Testis (tissue), 3 donors: Measurements from ENCODE around the gene TBC1D22A. TPM values are rescaled to one million over a fixed set of nuclear protein-coding genes. Genes with fewer than 3 reads are reported as not detected.
"Not testable (repeated sequence)": the region's sequence is repeated elsewhere in the genome, so short reads cannot be mapped to it uniquely, and the experiment has no call there.

Source experiments
- DNase-seq: peaks from one replicate; pipeline ENCODE4 v3.0.0-alpha.2; 2019
- H3K27ac ChIP-seq, 2 donors: fragments of 200-600 bp; sonication (generic); one replicate each; pipeline ENCODE4 v1.5.1; 2019
- H3K27me3 ChIP-seq: fragments of 200-600 bp; sonication (generic); one replicate; pipeline ENCODE4 v1.5.1; 2019
- H3K36me3 ChIP-seq: fragments of 200-600 bp; sonication (generic); one replicate; pipeline ENCODE4 v1.5.1; 2017; ENCODE audit warnings: low read depth; ENCODE audit errors: missing control alignments
- H3K4me1 ChIP-seq: fragments of 200-600 bp; sonication (generic); one replicate; pipeline ENCODE4 v1.5.1; 2019
- H3K4me3 ChIP-seq, 2 donors: fragments of 200-600 bp; sonication (generic); one replicate each; pipeline ENCODE4 v1.5.1; 2017 to 2019
- H3K9me3 ChIP-seq: fragments of 200-600 bp; sonication (generic); one replicate; pipeline ENCODE4 v1.5.1; 2017
- CTCF ChIP-seq, 3 experiments: fragments of 450-650 bp in 2 of 3; fragments of 200-600 bp in 1 of 3; sonication (generic) in 1 of 3; IDR thresholded peaks; one replicate each; pipeline ENCODE4 v1.5.1; 2016 to 2019; ENCODE audit warnings: antibody characterized with exemption in 3 of 3, mild to moderate bottlenecking in 2 of 3, moderate library complexity in 1 of 3
- POLR2A ChIP-seq: fragments of 450-650 bp; IDR thresholded peaks from one replicate; pipeline ENCODE4 v1.6.1; 2017; ENCODE audit warnings: antibody characterized with exemption, mild to moderate bottlenecking, moderate library complexity
- WGBS, 2 donors: methylation state at CpG; one replicate each; pipeline ENCODE4 v1.1.5; 2018; 5-methylcytosine and 5-hydroxymethylcytosine counted together
- intact Hi-C: fragments of 100-400 bp; cut with DNase I; formaldehyde crosslinking; loops from one replicate; pipeline ENCODE4 v1.15.1; 2023; ENCODE audit warnings: low total_unique reads
- polyA plus RNA-seq: library from polyadenylated mRNA; stranded (reverse); fragments of 350-450 nt; fragmentation: Illumina TruSeq; extraction: RNeasy Lipid Tissue Mini Kit (QIAGEN cat#74804); gene quantifications from one replicate; pipeline ENCODE4 v1.2.3, GENCODE V29; 2014; ENCODE audit warnings: low read depth, low replicate concordance; ENCODE audit not compliant: insufficient read depth
- total RNA-seq, 2 donors: library from RNA; depleted of rRNA; stranded (reverse); fragments of >200 nt; gene quantifications; one replicate each; pipeline ENCODE4 v1.2.3, GENCODE V29; 2016

TBC1D22A gene
- total and polyA plus RNA-seq, 3 donors from 2014 or later = 16.6 to 32.8 (median 28.5) TPM

- intact Hi-C loops = no loop called here
- Histone ChIP-seq H3K9me3 (no peaks in the 10 kb centered on the region), H3K27ac (no peak overlapping the region), H3K36me3 (no peaks in the 10 kb centered on the region), H3K4me1 (peaks cover 5% of the 10 kb centered on the region), H3K27me3 (no peaks in the 10 kb centered on the region), H3K4me3 (no peak overlapping the region)
- TF ChIP-seq CTCF (IDR thresholded peaks at IDR 0.05) = no peak
- no peak for TF ChIP-seq POLR2A
- WGBS, 2 donors = 82 to 92% methylated on average over 8 to 9 of the region's 9 CpGs
- DNase-seq = no peak
Observed at GRCh38 chr22:46779651-46780050, 17.2 kb downstream of the TBC1D22A start.

- Histone ChIP-seq H3K27ac (no peak overlapping the region), H3K4me1 (no peaks in the 10 kb centered on the region), H3K9me3 (no peaks in the 10 kb centered on the region), H3K27me3 (no peaks in the 10 kb centered on the region), H3K4me3 (no peak overlapping the region), H3K36me3 (no peaks in the 10 kb centered on the region)
- WGBS, 2 donors = 87 to 88% methylated on average over 8 to 9 of the region's 9 CpGs
- intact Hi-C loops = no loop called here
- TF ChIP-seq POLR2A (no peak), CTCF (IDR thresholded peaks at IDR 0.05) (no peak)
- DNase-seq = no peak
Observed at GRCh38 chr22:46780453-46780852, 18.0 kb downstream of the TBC1D22A start.

GRCh38 chr22:46781291-46781690, 18.8 kb downstream of the TBC1D22A start:
- no peak for DNase-seq
- intact Hi-C loops = no loop called here
- no peaks in the 10 kb centered on the region for H3K36me3 ChIP-seq
- 96 to 99% methylated on average over 9 of the region's 9 CpGs for WGBS, 2 donors
- no peak overlapping the region for H3K4me3 ChIP-seq
- H3K4me1 ChIP-seq = no peaks in the 10 kb centered on the region
- H3K9me3 ChIP-seq = no peaks in the 10 kb centered on the region
- no peaks in the 10 kb centered on the region for H3K27me3 ChIP-seq
- TF ChIP-seq POLR2A (no peak), CTCF (IDR thresholded peaks at IDR 0.05) (no peak)
- H3K27ac ChIP-seq = no peak overlapping the region

- 95 to 96% methylated on average over 10 of the region's 10 CpGs for WGBS, 2 donors
- H3K36me3 ChIP-seq, H3K27ac ChIP-seq, DNase-seq, H3K4me1 ChIP-seq, intact Hi-C loops, H3K4me3 ChIP-seq, H3K27me3 ChIP-seq, H3K9me3 ChIP-seq: not testable (repeated sequence)
Observed at GRCh38 chr22:46782200-46782599, 19.8 kb downstream of the TBC1D22A start.

- 91 to 92% methylated on average over 3 of the region's 3 CpGs for whole genome bisulfite sequencing, 2 donors
- TF ChIP-seq POLR2A (no peak), CTCF (IDR thresholded peaks at IDR 0.05) (no peak)
Observed at GRCh38 chr22:46783721-46784120, 21.3 kb downstream of the TBC1D22A start.

More at GRCh38 chr22:46783721-46784120, 21.3 kb downstream of the TBC1D22A start:
- Histone ChIP-seq H3K4me3 (no peak overlapping the region), H3K36me3 (no peaks in the 10 kb centered on the region), H3K9me3 (no peaks in the 10 kb centered on the region), H3K27me3 (no peaks in the 10 kb centered on the region), H3K4me1 (no peaks in the 10 kb centered on the region), H3K27ac (no peak overlapping the region)
- intact Hi-C loops = no loop called here
- DNase-seq = no peak
